Psoas muscle (tissue), 8 donors: ENCODE measurements around the gene SEPSECS. TPM values are rescaled to one million over a fixed set of nuclear protein-coding genes. Genes with fewer than 3 reads are reported as not detected.

Source experiments
- ATAC-seq, 4 donors: fragments of 200-7000 bp; cut with Tn5 transposase; one replicate each; pipeline ENCODE4 v1.9.1; 2020; ENCODE audit warnings: moderate library complexity in 3 of 4, mild to moderate bottlenecking in 2 of 4
- DNase-seq, 2 donors: peaks; one replicate each; pipeline ENCODE4 v3.0.0-alpha.2; 2020
- H3K27ac ChIP-seq: fragments of 200-600 bp; one replicate; pipeline ENCODE4 v1.8.0; 2022
- H3K27me3 ChIP-seq, 3 donors: fragments of 200-600 bp in 1 of 3; one replicate each; pipeline versions ENCODE4 v1.6.1 to v1.8.0; 2013 to 2022; ENCODE audit warnings: low read length in 2 of 3, mild to moderate bottlenecking in 2 of 3, moderate library complexity in 1 of 3; ENCODE audit not compliant: insufficient read depth in 3 of 3
- H3K36me3 ChIP-seq, 2 donors: fragments of 200-600 bp in 1 of 2; one replicate each; pipeline versions ENCODE4 v1.6.1 to v1.8.0; 2013 to 2022; ENCODE audit warnings: low read depth in 1 of 2, mild to moderate bottlenecking in 1 of 2, moderate library complexity in 1 of 2; ENCODE audit not compliant: insufficient read depth in 1 of 2
- H3K4me1 ChIP-seq: fragments of 200-600 bp; one replicate; pipeline ENCODE4 v1.8.0; 2022
- H3K4me3 ChIP-seq: fragments of 200-600 bp; one replicate; pipeline ENCODE4 v1.8.0; 2022; ENCODE audit warnings: mild to moderate bottlenecking
- H3K9me3 ChIP-seq: fragments of 200-600 bp; one replicate; pipeline ENCODE4 v1.8.0; 2022
- CTCF ChIP-seq: fragments of 200-600 bp; IDR thresholded peaks from one replicate; pipeline ENCODE4 v1.8.0; 2022; ENCODE audit warnings: antibody characterized with exemption
- WGBS, 3 donors: extraction: QIAGEN DNeasy Blood & Tissue Kit; methylation state at CpG; one replicate each; pipeline versions ENCODE4 v1.1.6 to v1.1.7; 2013; 5-methylcytosine and 5-hydroxymethylcytosine counted together
- intact Hi-C, 2 donors: fragments of 100-400 bp; cut with DNase I; formaldehyde crosslinking; loops; one replicate each; pipeline versions ENCODE4 v1.11.0 to v1.14.2; 2022
- polyA plus RNA-seq, 3 donors: library from polyadenylated mRNA; stranded (reverse); fragments of 200-250 nt; gene quantifications; one replicate each; pipeline ENCODE4 v1.2.3, GENCODE V29; 2013
- total RNA-seq, 4 donors: library from RNA; stranded (reverse); fragmentation: NEBNext Ultra II Directional in 2 of 4; extraction: Animal tissue kit (Norgen Biotek cat#: 25700) in 2 of 4; gene quantifications; one replicate each; pipeline versions ENCODE4 v1.2.1 to v1.2.4, GENCODE V29; 2021 to 2023
- donor health status: healthy with polysubstance abuse.
- donor health status: DM: no; HTN: no; CAD: no; lungs with moderate emphysema.
- donor health status: Bipolar disorder and iron deficiency.
- donor health status: healthy.
- donor health status: DM: yes; HTN: yes; CAD: no.
- donor health status: DM: no; HTN: no; CAD: no.
- donor health status: DM: no; HTN: no; CAD: no.
- donor health status: DM: yes; HTN: yes; CAD: no.

SEPSECS gene
- total and polyA plus RNA-seq, 7 donors, result 1.4 to 5.7 (median 4.3) TPM

GRCh38 chr4:25190407-25190806 lies 30.2 kb upstream of the SEPSECS start:
- Histone ChIP-seq H3K27ac (no peak overlapping the region), H3K4me1 (no peaks in the 10 kb centered on the region), H3K27me3 (no peaks in the 10 kb centered on the region), H3K4me3 (no peak overlapping the region), H3K9me3 (no peaks in the 10 kb centered on the region), H3K36me3 (no peaks in the 10 kb centered on the region)
- 54 to 71% (median 64%) methylated on average over 2 of the region's 2 CpGs for WGBS, 3 donors
- no peak for TF ChIP-seq CTCF
- intact Hi-C loops, result no loop called here
- no peak for ATAC-seq
- DNase-seq, result no peak

DNA sequence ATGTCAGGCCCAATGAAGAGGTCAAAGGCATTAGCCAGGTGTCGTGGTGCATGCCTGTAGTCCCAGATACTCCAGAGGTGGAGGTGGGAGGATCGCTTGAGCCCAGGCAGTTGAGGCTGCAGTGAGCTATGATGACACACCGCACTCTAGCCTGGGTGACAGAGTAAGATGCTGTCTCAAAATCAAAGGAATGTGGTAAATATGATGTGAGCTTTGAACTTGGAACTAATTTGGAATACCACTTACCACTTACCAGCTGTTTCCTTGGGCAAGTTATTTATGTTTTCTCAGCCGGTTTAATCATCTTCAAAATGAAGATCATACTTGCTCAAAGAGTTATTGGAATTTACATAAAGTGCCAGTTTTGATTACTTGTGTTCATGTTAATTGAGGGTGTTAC lies 23.8 kb upstream of the SEPSECS start:
- H3K4me1 ChIP-seq, result no peaks in the 10 kb centered on the region
- no peaks in the 10 kb centered on the region for H3K36me3 ChIP-seq
- TF ChIP-seq CTCF, result no peak
- no peak overlapping the region for H3K4me3 ChIP-seq
- intact Hi-C loops, result no loop called here
- H3K9me3 ChIP-seq, result no peaks in the 10 kb centered on the region
- WGBS, 3 donors, result 70 to 80% (median 76%) methylated on average over 4 of the region's 4 CpGs
- ATAC-seq (no peak), DNase-seq (no peak)
- H3K27me3 ChIP-seq, result no peaks in the 10 kb centered on the region
- H3K27ac ChIP-seq, result no peak overlapping the region

- intact Hi-C loops, result no loop called here
- DNase-seq (no peak), ATAC-seq (no peak)
- no peaks in the 10 kb centered on the region for H3K36me3 ChIP-seq
- H3K4me1 ChIP-seq, result no peaks in the 10 kb centered on the region
- no peak overlapping the region for H3K27ac ChIP-seq
- no peaks in the 10 kb centered on the region for H3K9me3 ChIP-seq
- H3K27me3 ChIP-seq, result no peaks in the 10 kb centered on the region
- no peak for TF ChIP-seq CTCF
- 60 to 75% (median 65%) methylated on average over 5 of the region's 5 CpGs for WGBS, 3 donors
- H3K4me3 ChIP-seq, result no peak overlapping the region
Measured at GRCh38 chr4:25182937-25183336, 22.7 kb upstream of the SEPSECS start.

- Histone ChIP-seq H3K27me3 (no peaks in the 10 kb centered on the region), H3K4me1 (no peaks in the 10 kb centered on the region), H3K27ac (no peak overlapping the region), H3K36me3 (no peaks in the 10 kb centered on the region), H3K4me3 (no peak overlapping the region), H3K9me3 (no peaks in the 10 kb centered on the region)
- WGBS, 3 donors, result 62 to 79% (median 74%) methylated on average over 3 of the region's 3 CpGs
- ATAC-seq (no peak), DNase-seq (no peak)
- peak; percentile 32 for TF ChIP-seq CTCF
- intact Hi-C loops, result no loop called here
Measured at GRCh38 chr4:25180524-25181131, 20.4 kb upstream of the SEPSECS start.

DNA sequence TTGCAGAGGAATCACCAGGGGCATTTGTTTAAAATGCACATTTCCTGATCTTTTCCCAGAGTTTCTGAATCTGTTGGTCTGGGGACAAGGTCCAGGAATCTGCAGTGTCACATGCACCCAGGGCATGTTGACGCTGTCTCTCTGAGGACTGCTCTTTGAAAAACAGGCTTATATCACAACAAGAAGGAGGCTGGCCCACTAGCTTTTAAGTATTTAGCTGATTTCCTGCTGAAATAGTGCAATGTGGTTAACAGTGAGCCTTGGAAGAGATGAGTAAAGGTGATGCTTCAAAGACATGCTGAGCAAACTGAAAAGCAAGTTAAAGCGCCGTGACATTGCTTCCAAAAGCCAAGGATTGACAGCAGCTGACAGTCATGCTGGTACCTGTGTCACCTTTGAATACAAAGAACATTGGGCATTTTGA lies 18.6 kb upstream of the SEPSECS start:
- 68 to 90% (median 75%) methylated on average over 3 of the region's 3 CpGs for WGBS, 3 donors
- intact Hi-C loops, result loop anchor here in 1 of 2 donors (10.0 kb wide), 2 partner anchors 196 to 586 kb away; partner anchors contain the start of gene ANAPC4
- no peak for TF ChIP-seq CTCF
- no peaks in the 10 kb centered on the region for H3K9me3 ChIP-seq
- peaks cover 10% of the 10 kb centered on the region for H3K4me1 ChIP-seq
- H3K27ac ChIP-seq, result no peak overlapping the region
- ATAC-seq (no peak), DNase-seq (no peak)
- no peaks in the 10 kb centered on the region for H3K27me3 ChIP-seq
- H3K4me3 ChIP-seq, result no peak overlapping the region
- no peaks in the 10 kb centered on the region for H3K36me3 ChIP-seq
